Measurements from ENCODE around the gene SDCCAG8.

The SDCCAG8 gene

DNA sequence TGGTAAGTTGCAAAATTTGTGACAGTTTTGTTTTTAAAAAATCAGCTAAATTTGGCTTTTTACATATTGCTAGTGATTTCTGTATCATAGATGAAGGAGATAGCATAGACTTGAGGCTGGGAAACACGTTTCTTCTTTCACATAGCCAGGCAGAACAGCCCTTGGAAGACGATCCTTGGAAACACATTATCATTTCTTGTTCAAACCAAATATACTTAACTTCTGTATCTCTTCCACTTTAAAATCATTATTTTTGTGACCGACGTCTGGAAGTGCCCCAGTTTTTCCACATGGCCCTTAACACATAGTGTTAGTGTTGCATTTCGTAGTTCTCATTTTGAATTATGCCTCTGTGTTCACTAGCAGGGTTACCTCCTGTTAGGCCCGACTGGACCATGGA is 193.5 kb downstream of the SDCCAG8 start:
- in situ Hi-C loops (cut with HindIII; ENCODE audit: low pct_ligation_motif_present, low sequenced_read_pairs), result no loop called here
- H3K4me3 ChIP-seq (ENCODE audit: low read depth, low read length), result no peak overlapping the region
- TF ChIP-seq, protein P1, sequence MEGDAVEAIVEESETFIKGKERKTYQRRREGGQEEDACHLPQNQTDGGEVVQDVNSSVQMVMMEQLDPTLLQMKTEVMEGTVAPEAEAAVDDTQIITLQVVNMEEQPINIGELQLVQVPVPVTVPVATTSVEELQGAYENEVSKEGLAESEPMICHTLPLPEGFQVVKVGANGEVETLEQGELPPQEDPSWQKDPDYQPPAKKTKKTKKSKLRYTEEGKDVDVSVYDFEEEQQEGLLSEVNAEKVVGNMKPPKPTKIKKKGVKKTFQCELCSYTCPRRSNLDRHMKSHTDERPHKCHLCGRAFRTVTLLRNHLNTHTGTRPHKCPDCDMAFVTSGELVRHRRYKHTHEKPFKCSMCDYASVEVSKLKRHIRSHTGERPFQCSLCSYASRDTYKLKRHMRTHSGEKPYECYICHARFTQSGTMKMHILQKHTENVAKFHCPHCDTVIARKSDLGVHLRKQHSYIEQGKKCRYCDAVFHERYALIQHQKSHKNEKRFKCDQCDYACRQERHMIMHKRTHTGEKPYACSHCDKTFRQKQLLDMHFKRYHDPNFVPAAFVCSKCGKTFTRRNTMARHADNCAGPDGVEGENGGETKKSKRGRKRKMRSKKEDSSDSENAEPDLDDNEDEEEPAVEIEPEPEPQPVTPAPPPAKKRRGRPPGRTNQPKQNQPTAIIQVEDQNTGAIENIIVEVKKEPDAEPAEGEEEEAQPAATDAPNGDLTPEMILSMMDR (IDR thresholded peaks at IDR 0.05; ENCODE audit: low read depth, low read length, missing control alignments), result no peak
- peaks cover 16% of the 10 kb centered on the region for H3K36me3 ChIP-seq (replicated peaks)
- H3K27ac ChIP-seq, result no peak overlapping the region
- no peak for DNase-seq
- no peaks in the 10 kb centered on the region for H3K27me3 ChIP-seq (replicated peaks)

DNA sequence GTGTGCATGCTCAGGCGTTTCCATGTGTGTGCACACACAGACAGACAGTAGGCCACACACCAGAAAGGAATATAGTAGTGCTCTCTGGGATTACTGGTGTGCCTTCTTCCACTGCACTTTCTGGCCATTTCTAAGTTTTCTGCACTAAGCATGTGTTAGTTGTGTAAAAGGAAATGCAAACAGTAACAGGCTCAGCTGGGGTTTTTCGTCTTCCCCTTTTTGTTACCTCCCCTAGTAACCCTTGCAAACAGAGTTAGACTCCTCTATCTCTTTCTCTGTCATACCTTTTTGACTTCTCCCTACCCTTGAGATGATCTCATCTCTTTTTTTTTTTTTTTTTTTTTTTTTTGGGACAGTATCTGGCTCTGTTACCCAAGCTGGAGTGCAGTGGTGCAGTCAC is 196.3 kb downstream of the SDCCAG8 start:
- Histone ChIP-seq H3K27me3 (replicated peaks) (no peaks in the 10 kb centered on the region), H3K27ac (no peak overlapping the region), H3K4me3 (ENCODE audit: low read depth, low read length) (no peak overlapping the region), H3K36me3 (replicated peaks) (peaks cover 12% of the 10 kb centered on the region)
- in situ Hi-C loops (cut with HindIII; ENCODE audit: low pct_ligation_motif_present, low sequenced_read_pairs), result no loop called here
- TF ChIP-seq, protein P1 (IDR thresholded peaks at IDR 0.05; ENCODE audit: low read depth, low read length, missing control alignments), result no peak
- DNase-seq, result no peak

DNA sequence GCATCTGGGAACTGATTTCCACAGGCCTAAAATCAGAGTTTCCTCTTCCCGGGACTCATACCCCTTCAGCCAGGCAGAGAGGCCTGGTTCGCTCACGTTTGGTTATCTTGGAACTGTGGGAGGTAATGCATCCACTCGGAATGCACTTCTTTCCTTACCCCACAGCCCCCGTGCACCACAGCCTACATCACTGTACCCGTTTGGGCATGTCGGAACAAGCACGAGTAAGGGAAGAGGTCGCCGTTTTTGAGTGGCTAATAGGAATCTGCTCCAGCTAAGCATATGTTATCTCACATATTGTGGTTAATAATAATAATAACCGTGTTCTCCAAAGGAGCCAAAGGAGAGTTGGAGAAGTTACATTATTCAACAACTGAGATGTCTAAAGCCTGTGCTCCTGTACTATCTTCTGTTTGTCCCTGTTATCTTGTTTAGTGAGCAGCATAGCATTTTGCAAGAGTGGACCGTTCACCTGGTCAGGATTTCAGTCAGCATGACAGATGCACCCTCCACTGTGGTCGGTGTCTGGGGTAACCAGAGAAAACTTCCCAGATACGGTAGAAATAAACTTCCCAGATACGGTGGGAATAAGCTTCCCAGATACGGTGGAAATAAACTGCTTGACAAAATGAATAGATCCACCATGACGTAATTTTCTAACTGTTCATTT is 198.6 kb downstream of the SDCCAG8 start:
- TF ChIP-seq, protein P1 (IDR thresholded peaks at IDR 0.05; ENCODE audit: low read depth, low read length, missing control alignments), result no peak
- Histone ChIP-seq H3K27me3 (replicated peaks) (no peaks in the 10 kb centered on the region), H3K4me3 (ENCODE audit: low read depth, low read length) (no peak overlapping the region), H3K27ac (no peak overlapping the region), H3K36me3 (replicated peaks) (peaks cover 12% of the 10 kb centered on the region)
- in situ Hi-C loops (cut with HindIII; ENCODE audit: low pct_ligation_motif_present, low sequenced_read_pairs), result no loop called here
- no peak for DNase-seq

DNA sequence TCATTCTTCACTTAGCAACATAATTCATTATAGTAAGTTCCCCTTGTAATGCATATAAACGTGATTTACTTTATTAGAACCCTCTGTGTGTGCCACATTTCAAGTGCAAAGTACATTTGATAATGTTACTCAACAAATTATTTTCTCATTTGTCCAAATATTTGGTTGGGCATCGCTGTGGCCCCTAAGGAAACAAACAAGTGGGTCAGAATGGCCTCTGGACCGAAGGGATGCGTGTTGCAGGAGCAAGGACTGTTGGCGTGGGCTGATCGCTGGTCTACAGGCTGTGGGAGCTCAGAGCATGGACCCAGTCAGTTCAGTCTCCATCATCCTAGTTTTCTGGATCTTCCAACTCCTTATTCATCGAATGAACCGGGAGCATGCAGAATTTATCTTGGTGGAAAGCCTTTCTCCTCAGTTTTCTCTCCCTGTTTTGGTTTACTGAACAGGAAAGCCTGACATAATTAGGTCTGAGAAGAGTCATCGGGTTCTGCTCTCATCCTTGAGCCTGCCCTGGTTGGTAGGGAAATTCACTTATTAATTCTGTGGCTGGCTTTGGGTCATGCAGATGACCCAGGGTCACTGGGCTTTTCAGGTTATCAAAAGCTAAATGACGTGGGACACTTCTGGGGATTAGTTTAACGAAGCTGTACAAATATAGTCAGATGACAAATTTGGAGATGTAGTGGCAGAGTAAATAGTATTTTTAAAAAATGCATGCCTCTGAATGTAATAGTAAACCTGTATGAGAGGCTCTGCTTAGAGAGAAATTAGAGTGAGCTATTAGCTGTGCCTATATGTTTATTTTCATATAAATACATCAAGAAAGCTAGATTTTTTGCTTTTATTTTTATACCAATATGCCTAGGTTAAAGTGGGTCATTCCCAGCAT is 200.2 kb downstream of the SDCCAG8 start:
- TF ChIP-seq, protein P1 (IDR thresholded peaks at IDR 0.05; ENCODE audit: low read depth, low read length, missing control alignments), result no peak
- Histone ChIP-seq H3K27me3 (replicated peaks) (no peaks in the 10 kb centered on the region), H3K27ac (no peak overlapping the region), H3K36me3 (replicated peaks) (peaks cover 4% of the 10 kb centered on the region), H3K4me3 (ENCODE audit: low read depth, low read length) (no peak overlapping the region)
- no peak for DNase-seq
- in situ Hi-C loops (cut with HindIII; ENCODE audit: low pct_ligation_motif_present, low sequenced_read_pairs), result no loop called here

DNA sequence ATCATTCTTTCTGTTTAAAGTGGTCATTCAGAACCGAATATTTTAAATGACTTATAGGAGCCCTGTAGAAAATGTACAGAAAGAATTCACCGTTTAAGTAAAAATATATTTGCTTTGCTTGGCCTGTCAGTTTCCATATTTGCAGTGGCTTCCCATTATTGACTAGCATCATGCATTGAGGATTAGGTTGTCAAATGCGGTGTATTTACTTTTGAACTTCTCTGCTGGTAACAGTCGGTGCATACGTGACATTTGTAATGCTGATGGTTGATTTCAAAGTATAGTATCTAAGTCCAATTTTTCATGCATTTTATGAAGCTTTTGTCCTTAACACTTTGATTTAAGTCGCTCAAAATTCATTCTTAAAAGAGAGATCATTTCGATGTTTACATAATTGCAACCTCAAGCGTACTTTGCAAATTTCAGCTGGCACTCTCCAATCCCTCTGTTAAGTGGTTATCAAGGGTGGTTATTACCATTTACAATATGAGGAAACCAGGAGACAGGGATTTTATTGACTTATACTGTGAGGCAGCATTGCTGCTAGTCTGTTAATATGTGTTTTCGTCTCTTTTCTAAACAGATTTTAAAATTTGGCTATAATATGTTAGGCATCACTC is 201.6 kb downstream of the SDCCAG8 start:
- Histone ChIP-seq H3K36me3 (replicated peaks) (peaks cover 4% of the 10 kb centered on the region), H3K27ac (no peak overlapping the region), H3K4me3 (ENCODE audit: low read depth, low read length) (no peak overlapping the region), H3K27me3 (replicated peaks) (no peaks in the 10 kb centered on the region)
- TF ChIP-seq, protein P1 (IDR thresholded peaks at IDR 0.05; ENCODE audit: low read depth, low read length, missing control alignments), result no peak
- in situ Hi-C loops (cut with HindIII; ENCODE audit: low pct_ligation_motif_present, low sequenced_read_pairs), result no loop called here
- DNase-seq, result no peak
